ENCODE results near the gene SRRT. TPM values are rescaled to one million over a fixed set of nuclear protein-coding genes. Genes with fewer than 3 reads are reported as not detected.

The SRRT gene
- total RNA-seq, result 66.3 and 73.5 TPM in 2 replicates

GRCh38 chr7:100874577-100875355, at the start of gene SRRT:
Gene SRRT (plus strand): TSS chr7:100875103. CDS start chr7:100875591, 488 bp downstream.

GRCh38 chr7:100827330-100828226, 47.3 kb upstream of the SRRT start, which contains the start of gene EPHB4:
Gene EPHB4 (minus strand): TSS chr7:100827523. CDS start chr7:100827030, 493 bp downstream.

GRCh38 chr7:100852048-100852872, 22.6 kb upstream of the SRRT start, which contains the start of gene SLC12A9:
Gene SLC12A9 (plus strand): TSS chr7:100852713. CDS start chr7:100854198, 1,485 bp downstream.

GRCh38 chr7:100867040-100867775, 7.7 kb upstream of the SRRT start, which contains the start of gene TRIP6:
Gene TRIP6 (plus strand): TSS chr7:100867387. CDS start chr7:100867498, 111 bp downstream.

GRCh38 chr7:100888988-100889750, 14.3 kb downstream of the SRRT start, which contains the start of gene UFSP1:
Gene UFSP1 (minus strand): TSS chr7:100889715. CDS start chr7:100889271, 444 bp downstream.

GRCh38 chr7:100895701-100895955, 20.7 kb downstream of the SRRT start, which contains the start of gene ACHE:
Gene ACHE (minus strand): TSS chr7:100895888. CDS start chr7:100894232, 1,656 bp downstream.

Other genes starting within 250 kb of the SRRT start
- 0.05 and 0.71 TPM in 2 replicates for gene TFR2, start 233.6 kb upstream of the SRRT start, total RNA-seq
- not detected in 2 replicates for gene ACTL6B, start 218.7 kb upstream of the SRRT start, total RNA-seq
- 255 and 264 TPM in 2 replicates for gene GNB2, start 201.4 kb upstream of the SRRT start, total RNA-seq
- 7.4 and 9.7 TPM in 2 replicates for gene GIGYF1, start 180.9 kb upstream of the SRRT start, total RNA-seq
- 39.9 and 54.2 TPM in 2 replicates for gene POP7, start 169.0 kb upstream of the SRRT start, total RNA-seq
- not detected in 2 replicates for gene EPO, start 154.6 kb upstream of the SRRT start, total RNA-seq
- gene ZAN, start 141.5 kb upstream of the SRRT start, total RNA-seq, result not detected in 2 replicates
- 74.9 and 101 TPM in 2 replicates for gene EPHB4, start 47.6 kb upstream of the SRRT start, total RNA-seq
- 12.2 and 20.5 TPM in 2 replicates for gene SLC12A9, start 22.4 kb upstream of the SRRT start, total RNA-seq
- gene TRIP6, start 7.7 kb upstream of the SRRT start, total RNA-seq, result 166 and 169 TPM in 2 replicates
- gene UFSP1, start 14.6 kb downstream of the SRRT start, total RNA-seq, result 3.0 and 3.5 TPM in 2 replicates
- not detected in 2 replicates for gene ACHE, start 20.8 kb downstream of the SRRT start, total RNA-seq
- gene MUC3A, start 74.4 kb downstream of the SRRT start, total RNA-seq, result not detected in 2 replicates
- under 0.01 TPM in 1 of 2 replicates, not detected in the other for gene MUC12, start 94.5 kb downstream of the SRRT start, total RNA-seq
- not detected in 2 replicates for gene MUC17, start 145.0 kb downstream of the SRRT start, total RNA-seq
- gene TRIM56, start 210.4 kb downstream of the SRRT start, total RNA-seq, result 7.2 and 7.9 TPM in 2 replicates

Data from airway epithelial cell (primary cell).